Ovary (tissue), 3 donors: Measurements from ENCODE around the gene STARD9.

ENCODE experiments used
- CTCF ChIP-seq, 3 donors: fragments of 450-650 bp in 2 of 3; fragments of 200-600 bp in 1 of 3; IDR thresholded peaks; one replicate each; pipeline versions ENCODE4 v1.5.1 to v1.8.0; 2016 to 2022; ENCODE audit warnings: antibody characterized with exemption in 3 of 3, mild to moderate bottlenecking in 1 of 3
- POLR2A ChIP-seq: fragments of 450-650 bp; IDR thresholded peaks from one replicate; pipeline ENCODE4 v1.6.1; 2017; ENCODE audit warnings: antibody characterized with exemption, mild to moderate bottlenecking, moderate library complexity
- donor health status: DM: no; HTN: no; CAD: no.

DNA sequence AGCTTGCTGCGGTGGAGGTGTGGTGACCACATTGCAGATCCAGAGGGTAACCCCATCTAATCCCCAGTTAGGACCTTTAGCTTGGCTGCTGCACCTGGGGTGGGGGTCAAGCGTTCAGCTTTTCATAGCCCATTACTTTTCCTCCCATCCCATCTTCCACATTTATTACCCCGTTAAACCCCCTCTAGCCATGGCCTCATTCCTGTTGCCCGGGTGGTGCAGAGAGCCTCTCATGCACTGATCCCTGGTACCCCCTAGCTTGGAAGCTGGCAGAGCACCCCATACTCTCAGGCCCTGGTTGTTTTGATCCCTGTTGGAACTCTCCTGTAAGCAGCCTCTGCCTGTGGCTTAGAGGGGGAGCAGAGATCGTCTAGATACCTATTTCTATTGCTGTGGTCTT lies 140.7 kb downstream of the STARD9 start:
- TF ChIP-seq CTCF (IDR thresholded peaks at IDR 0.05) (no peak), POLR2A (no peak)
